Activated T-helper 17 cell treated with anti-CD3 and anti-CD28 coated beads, Interleukin-2, amount 50 U/mL, for 72 hours (primary cell): ENCODE results near the gene PAQR5. TPM values are rescaled to one million over a fixed set of nuclear protein-coding genes. Genes with fewer than 3 reads are reported as not detected.

Source experiments
- ATAC-seq: fragments of 150-1000 bp; cut with Tn5 transposase; replicated peaks from 2 replicates; pipeline ENCODE4 v1.10.0; 2021; ENCODE audit warnings: mild to moderate bottlenecking, moderate library complexity
- H3K27ac Mint-ChIP-seq: one replicate; pipeline ENCODE4 v1.8.0; 2022; ENCODE audit warnings: mixed read lengths
- H3K27me3 Mint-ChIP-seq: one replicate; pipeline ENCODE4 v1.8.0; 2022; ENCODE audit warnings: mixed read lengths
- H3K36me3 Mint-ChIP-seq: one replicate; pipeline ENCODE4 v1.8.0; 2022; ENCODE audit warnings: low read depth, mild to moderate bottlenecking, mixed read lengths
- H3K4me1 Mint-ChIP-seq: one replicate; pipeline ENCODE4 v1.8.0; 2022; ENCODE audit warnings: mixed read lengths
- H3K4me3 Mint-ChIP-seq: one replicate; pipeline ENCODE4 v1.8.0; 2022; ENCODE audit warnings: mild to moderate bottlenecking, mixed read lengths
- H3K9me3 Mint-ChIP-seq: one replicate; pipeline ENCODE4 v1.8.0; 2022; ENCODE audit warnings: mixed read lengths
- total RNA-seq, 2 donors: library from RNA; stranded (reverse); gene quantifications; one replicate each; pipeline ENCODE4 v1.2.3, GENCODE V29; 2022

Gene PAQR5
- total RNA-seq, 2 donors from 2014 or later = not detected

- Mint-ChIP-seq H3K4me1 (no peaks in the 10 kb centered on the region), H3K36me3 (no peaks in the 10 kb centered on the region), H3K9me3 (no peaks in the 10 kb centered on the region), H3K27ac (no peak overlapping the region), H3K4me3 (no peak overlapping the region), H3K27me3 (peaks cover 48% of the 10 kb centered on the region)
- no peak for ATAC-seq
These were observed 4.2 kb downstream of the PAQR5 start for GRCh38 chr15:69302929-69303328.

GRCh38 chr15:69303337-69304181 is 4.8 kb downstream of the PAQR5 start:
- Mint-ChIP-seq H3K27ac (no peak overlapping the region), H3K4me1 (no peaks in the 10 kb centered on the region), H3K27me3 (peaks cover 51% of the 10 kb centered on the region), H3K9me3 (no peaks in the 10 kb centered on the region), H3K36me3 (no peaks in the 10 kb centered on the region), H3K4me3 (no peak overlapping the region)
- ATAC-seq = no peak

- Mint-ChIP-seq H3K9me3 (no peaks in the 10 kb centered on the region), H3K27me3 (peaks cover 57% of the 10 kb centered on the region), H3K36me3 (no peaks in the 10 kb centered on the region), H3K4me3 (no peak overlapping the region), H3K4me1 (no peaks in the 10 kb centered on the region), H3K27ac (no peak overlapping the region)
- ATAC-seq = no peak
These were observed 5.5 kb downstream of the PAQR5 start for GRCh38 chr15:69304182-69304545.

- Mint-ChIP-seq H3K9me3 (no peaks in the 10 kb centered on the region), H3K4me3 (no peak overlapping the region), H3K36me3 (no peaks in the 10 kb centered on the region), H3K27ac (no peak overlapping the region), H3K27me3 (peaks cover 56% of the 10 kb centered on the region), H3K4me1 (no peaks in the 10 kb centered on the region)
- ATAC-seq = no peak
These were observed 6.7 kb downstream of the PAQR5 start for GRCh38 chr15:69305204-69305931.

- Mint-ChIP-seq H3K36me3 (no peaks in the 10 kb centered on the region), H3K4me1 (no peaks in the 10 kb centered on the region), H3K27me3 (peaks cover 50% of the 10 kb centered on the region), H3K9me3 (no peaks in the 10 kb centered on the region), H3K27ac (no peak overlapping the region), H3K4me3 (no peak overlapping the region)
- no peak for ATAC-seq
These were observed 7.3 kb downstream of the PAQR5 start for GRCh38 chr15:69305933-69306568.

GRCh38 chr15:69307939-69308338 is 9.2 kb downstream of the PAQR5 start:
- H3K27me3 Mint-ChIP-seq = peaks cover 41% of the 10 kb centered on the region

GRCh38 chr15:69308949-69309348 is 10.2 kb downstream of the PAQR5 start:
- Mint-ChIP-seq H3K4me1 (no peaks in the 10 kb centered on the region), H3K9me3 (no peaks in the 10 kb centered on the region), H3K4me3 (no peak overlapping the region), H3K27ac (no peak overlapping the region), H3K27me3 (peaks cover 36% of the 10 kb centered on the region), H3K36me3 (no peaks in the 10 kb centered on the region)
- no peak for ATAC-seq

More at GRCh38 chr15:69307939-69308338, 9.2 kb downstream of the PAQR5 start:
- no peak overlapping the region for H3K4me3 Mint-ChIP-seq
- no peaks in the 10 kb centered on the region for H3K4me1 Mint-ChIP-seq
- no peaks in the 10 kb centered on the region for H3K36me3 Mint-ChIP-seq
- no peak overlapping the region for H3K27ac Mint-ChIP-seq
- no peaks in the 10 kb centered on the region for H3K9me3 Mint-ChIP-seq
- ATAC-seq = no peak

GRCh38 chr15:69311319-69311721 is 12.6 kb downstream of the PAQR5 start:
- Mint-ChIP-seq H3K4me1 (no peaks in the 10 kb centered on the region), H3K27me3 (peaks cover 36% of the 10 kb centered on the region), H3K4me3 (no peak overlapping the region), H3K9me3 (no peaks in the 10 kb centered on the region), H3K36me3 (no peaks in the 10 kb centered on the region), H3K27ac (no peak overlapping the region)
- ATAC-seq = no peak

GRCh38 chr15:69313432-69314000 is 14.8 kb downstream of the PAQR5 start:
- ATAC-seq = no peak
- Mint-ChIP-seq H3K4me1 (no peaks in the 10 kb centered on the region), H3K27me3 (peaks cover 35% of the 10 kb centered on the region), H3K4me3 (no peak overlapping the region), H3K36me3 (no peaks in the 10 kb centered on the region), H3K27ac (no peak overlapping the region), H3K9me3 (no peaks in the 10 kb centered on the region)

GRCh38 chr15:69314131-69314530 is 15.4 kb downstream of the PAQR5 start:
- Mint-ChIP-seq H3K27me3 (peaks cover 29% of the 10 kb centered on the region), H3K4me3 (no peak overlapping the region), H3K36me3 (no peaks in the 10 kb centered on the region), H3K9me3 (no peaks in the 10 kb centered on the region), H3K4me1 (no peaks in the 10 kb centered on the region), H3K27ac (no peak overlapping the region)
- ATAC-seq = no peak

GRCh38 chr15:69314736-69315135 is 16.0 kb downstream of the PAQR5 start:
- ATAC-seq = no peak
- Mint-ChIP-seq H3K9me3 (no peaks in the 10 kb centered on the region), H3K27ac (no peak overlapping the region), H3K27me3 (peaks cover 25% of the 10 kb centered on the region), H3K36me3 (no peaks in the 10 kb centered on the region), H3K4me3 (no peak overlapping the region), H3K4me1 (no peaks in the 10 kb centered on the region)

- no peaks in the 10 kb centered on the region for H3K9me3 Mint-ChIP-seq
- no peak overlapping the region for H3K27ac Mint-ChIP-seq
- no peak overlapping the region for H3K4me3 Mint-ChIP-seq
- peaks cover 22% of the 10 kb centered on the region for H3K27me3 Mint-ChIP-seq
- no peaks in the 10 kb centered on the region for H3K36me3 Mint-ChIP-seq
- H3K4me1 Mint-ChIP-seq = no peaks in the 10 kb centered on the region
- no peak for ATAC-seq
These were observed 16.8 kb downstream of the PAQR5 start for GRCh38 chr15:69315402-69316110.

GRCh38 chr15:69316291-69316690 is 17.6 kb downstream of the PAQR5 start:
- no peak for ATAC-seq
- H3K36me3 Mint-ChIP-seq = no peaks in the 10 kb centered on the region
- H3K4me3 Mint-ChIP-seq = no peak overlapping the region
- no peak overlapping the region for H3K27ac Mint-ChIP-seq
- H3K4me1 Mint-ChIP-seq = peaks cover 7% of the 10 kb centered on the region
- H3K27me3 Mint-ChIP-seq = peaks cover 18% of the 10 kb centered on the region
- H3K9me3 Mint-ChIP-seq = no peaks in the 10 kb centered on the region

GRCh38 chr15:69317392-69317841 is 18.7 kb downstream of the PAQR5 start:
- Mint-ChIP-seq H3K27ac (no peak overlapping the region), H3K27me3 (peaks cover 17% of the 10 kb centered on the region), H3K4me3 (no peak overlapping the region), H3K36me3 (no peaks in the 10 kb centered on the region), H3K4me1 (peaks cover 8% of the 10 kb centered on the region), H3K9me3 (no peaks in the 10 kb centered on the region)
- no peak for ATAC-seq
